ENCODE measurements around the gene PSPC1. TPM values are rescaled to one million over a fixed set of nuclear protein-coding genes. Genes with fewer than 3 reads are reported as not detected.
"Not testable (repeated sequence)": the region's sequence is repeated elsewhere in the genome, so short reads cannot be mapped to it uniquely, and the experiment has no call there.

PSPC1 gene
- polyA plus RNA-seq, 1 donor from 2014 or later = 166 TPM

DNA sequence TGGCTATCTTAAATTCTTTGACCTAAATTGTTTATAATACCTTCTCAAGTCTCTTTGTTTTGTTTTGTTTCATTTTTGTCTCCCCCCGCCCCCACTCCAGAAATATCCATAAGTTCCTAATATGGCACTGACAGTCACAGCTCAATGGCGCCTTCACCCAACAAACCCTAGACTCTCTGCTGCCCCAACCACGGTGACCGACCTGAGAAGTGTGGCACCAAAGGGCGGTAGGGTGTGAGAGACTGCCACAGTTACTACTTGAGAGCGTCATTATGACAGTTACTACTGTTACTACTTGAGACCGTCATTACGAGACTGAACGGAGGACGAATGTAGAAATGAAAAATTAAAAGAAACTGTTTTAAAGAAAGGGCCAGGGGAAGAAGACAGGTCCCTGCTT lies 34.4 kb upstream of the PSPC1 start:
- Histone ChIP-seq H3K27me3 (ENCODE audit: insufficient read depth, low read depth, low read length) (no peaks in the 10 kb centered on the region), H3K4me3 (ENCODE audit: low read length) (no peak overlapping the region), H2AFZ (ENCODE audit: low read depth, low read length) (no peak overlapping the region), H3K9me3 (ENCODE audit: low read length) (peaks cover 3% of the 10 kb centered on the region), H3K9me2 (ENCODE audit: insufficient read depth, low read length) (no peaks in the 10 kb centered on the region), H3K79me2 (replicated peaks; ENCODE audit: insufficient read depth, low read length) (no peaks in the 10 kb centered on the region), H3K9ac (ENCODE audit: low read length) (no peak overlapping the region), H3K4me2 (ENCODE audit: low read length) (no peak overlapping the region), H4K20me1 (ENCODE audit: insufficient read depth) (no peaks in the 10 kb centered on the region), H3F3A (ENCODE audit: insufficient read depth, low read length, poor library complexity, severe bottlenecking) (no peaks in the 10 kb centered on the region), H3K27ac (ENCODE audit: low read length) (no peak overlapping the region), H3K36me3 (ENCODE audit: insufficient read depth, low read length) (no peaks in the 10 kb centered on the region)
- no peak for TF ChIP-seq EP300 (conservative IDR thresholded peaks at IDR 0.05; ENCODE audit: poor library complexity, severe bottlenecking)

DNA sequence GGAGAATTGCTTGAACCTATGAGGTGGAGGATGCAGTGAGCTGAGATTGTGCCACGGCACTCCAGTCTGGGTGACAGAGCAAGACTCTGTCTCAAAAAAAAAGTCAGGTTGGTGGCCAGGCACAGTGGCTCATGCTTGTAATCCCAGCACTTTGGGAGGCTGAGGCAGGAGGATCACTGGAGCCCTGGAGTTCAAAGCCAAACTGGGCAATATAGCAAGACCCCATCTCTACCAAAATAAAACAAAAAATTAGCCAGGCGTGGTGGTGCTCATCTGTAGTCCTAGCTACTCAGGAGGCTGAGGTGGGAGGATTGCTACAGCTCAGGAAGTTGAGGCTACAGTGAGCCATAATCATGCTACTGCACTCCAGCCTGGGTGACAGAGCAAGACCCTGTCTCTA lies 33.1 kb upstream of the PSPC1 start:
- not testable (repeated sequence) for H4K20me1 ChIP-seq (ENCODE audit: insufficient read depth); H3F3A ChIP-seq (ENCODE audit: insufficient read depth, low read length, poor library complexity, severe bottlenecking); H3K27ac ChIP-seq (ENCODE audit: low read length); H3K36me3 ChIP-seq (ENCODE audit: insufficient read depth, low read length); H3K79me2 ChIP-seq (replicated peaks; ENCODE audit: insufficient read depth, low read length); H2AFZ ChIP-seq (ENCODE audit: low read depth, low read length); H3K27me3 ChIP-seq (ENCODE audit: insufficient read depth, low read depth, low read length); H3K9me2 ChIP-seq (ENCODE audit: insufficient read depth, low read length); H3K9ac ChIP-seq (ENCODE audit: low read length); H3K4me2 ChIP-seq (ENCODE audit: low read length); H3K9me3 ChIP-seq (ENCODE audit: low read length); H3K4me3 ChIP-seq (ENCODE audit: low read length)

DNA sequence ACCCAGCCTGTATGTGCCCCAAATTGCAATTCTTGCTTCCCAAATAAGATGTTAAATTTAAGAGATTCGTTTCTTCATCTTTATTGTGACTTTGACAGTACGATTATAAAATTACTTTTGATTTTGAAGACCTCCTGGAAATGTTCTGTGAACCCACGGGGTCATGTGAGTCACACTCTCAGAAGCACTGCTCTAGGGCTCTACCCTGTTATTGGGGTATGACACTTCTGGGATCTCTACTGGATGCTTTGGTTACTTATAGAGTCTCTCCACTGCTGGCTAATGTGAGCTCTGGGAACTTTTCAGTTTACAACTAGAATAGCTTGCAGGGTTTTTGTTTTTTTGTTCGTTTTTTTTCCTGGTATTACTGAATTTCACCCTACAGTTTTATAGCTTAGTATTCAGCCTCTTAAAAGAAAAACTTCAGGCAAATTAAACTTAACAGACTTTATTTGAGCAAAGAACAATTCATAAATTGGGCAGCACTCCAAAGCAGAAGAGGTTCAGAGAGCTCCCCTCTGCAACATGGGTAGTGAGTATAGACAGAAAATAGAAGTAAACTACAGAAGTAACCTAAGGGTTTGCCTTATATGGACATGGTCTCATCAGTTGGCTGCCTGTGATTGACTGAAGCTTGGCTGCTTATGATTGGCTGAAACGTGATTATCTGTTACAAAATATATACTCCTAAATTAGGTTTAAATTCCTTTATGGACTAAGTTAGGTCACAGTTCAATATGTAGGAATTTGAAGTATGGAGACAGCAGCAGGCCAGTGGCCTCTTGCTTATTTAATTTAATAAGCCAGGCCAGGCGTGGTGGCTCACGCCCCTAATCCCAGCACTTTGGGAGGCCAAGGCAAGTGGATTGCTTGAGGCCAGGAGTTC lies 28.5 kb upstream of the PSPC1 start:
- Histone ChIP-seq H3K4me2 (ENCODE audit: low read length) (no peak overlapping the region), H3K9me2 (ENCODE audit: insufficient read depth, low read length) (no peaks in the 10 kb centered on the region), H3K9me3 (ENCODE audit: low read length) (no peaks in the 10 kb centered on the region), H3K9ac (ENCODE audit: low read length) (no peak overlapping the region), H3K27ac (ENCODE audit: low read length) (no peak overlapping the region), H4K20me1 (ENCODE audit: insufficient read depth) (no peaks in the 10 kb centered on the region), H3K79me2 (replicated peaks; ENCODE audit: insufficient read depth, low read length) (no peaks in the 10 kb centered on the region), H2AFZ (ENCODE audit: low read depth, low read length) (no peak overlapping the region), H3F3A (ENCODE audit: insufficient read depth, low read length, poor library complexity, severe bottlenecking) (no peaks in the 10 kb centered on the region), H3K4me3 (ENCODE audit: low read length) (no peak overlapping the region), H3K36me3 (ENCODE audit: insufficient read depth, low read length) (no peaks in the 10 kb centered on the region), H3K27me3 (ENCODE audit: insufficient read depth, low read depth, low read length) (no peaks in the 10 kb centered on the region)
- TF ChIP-seq MXI1 (conservative IDR thresholded peaks at IDR 0.05; ENCODE audit: poor library complexity, severe bottlenecking) = no peak
- TF ChIP-seq, protein P1, sequence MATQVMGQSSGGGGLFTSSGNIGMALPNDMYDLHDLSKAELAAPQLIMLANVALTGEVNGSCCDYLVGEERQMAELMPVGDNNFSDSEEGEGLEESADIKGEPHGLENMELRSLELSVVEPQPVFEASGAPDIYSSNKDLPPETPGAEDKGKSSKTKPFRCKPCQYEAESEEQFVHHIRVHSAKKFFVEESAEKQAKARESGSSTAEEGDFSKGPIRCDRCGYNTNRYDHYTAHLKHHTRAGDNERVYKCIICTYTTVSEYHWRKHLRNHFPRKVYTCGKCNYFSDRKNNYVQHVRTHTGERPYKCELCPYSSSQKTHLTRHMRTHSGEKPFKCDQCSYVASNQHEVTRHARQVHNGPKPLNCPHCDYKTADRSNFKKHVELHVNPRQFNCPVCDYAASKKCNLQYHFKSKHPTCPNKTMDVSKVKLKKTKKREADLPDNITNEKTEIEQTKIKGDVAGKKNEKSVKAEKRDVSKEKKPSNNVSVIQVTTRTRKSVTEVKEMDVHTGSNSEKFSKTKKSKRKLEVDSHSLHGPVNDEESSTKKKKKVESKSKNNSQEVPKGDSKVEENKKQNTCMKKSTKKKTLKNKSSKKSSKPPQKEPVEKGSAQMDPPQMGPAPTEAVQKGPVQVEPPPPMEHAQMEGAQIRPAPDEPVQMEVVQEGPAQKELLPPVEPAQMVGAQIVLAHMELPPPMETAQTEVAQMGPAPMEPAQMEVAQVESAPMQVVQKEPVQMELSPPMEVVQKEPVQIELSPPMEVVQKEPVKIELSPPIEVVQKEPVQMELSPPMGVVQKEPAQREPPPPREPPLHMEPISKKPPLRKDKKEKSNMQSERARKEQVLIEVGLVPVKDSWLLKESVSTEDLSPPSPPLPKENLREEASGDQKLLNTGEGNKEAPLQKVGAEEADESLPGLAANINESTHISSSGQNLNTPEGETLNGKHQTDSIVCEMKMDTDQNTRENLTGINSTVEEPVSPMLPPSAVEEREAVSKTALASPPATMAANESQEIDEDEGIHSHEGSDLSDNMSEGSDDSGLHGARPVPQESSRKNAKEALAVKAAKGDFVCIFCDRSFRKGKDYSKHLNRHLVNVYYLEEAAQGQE (IDR thresholded peaks at IDR 0.05; ENCODE audit: borderline replicate concordance) = no peak
- no peak for TF ChIP-seq EZH2 (IDR thresholded peaks at IDR 0.05; ENCODE audit: borderline replicate concordance, insufficient read depth, low read length, poor library complexity, severe bottlenecking)
- TF ChIP-seq EP300 (conservative IDR thresholded peaks at IDR 0.05; ENCODE audit: poor library complexity, severe bottlenecking) = no peak
- TF ChIP-seq TAF1 (IDR thresholded peaks at IDR 0.05; ENCODE audit: low read depth) = no peak
- no peak for TF ChIP-seq RAD21 (conservative IDR thresholded peaks at IDR 0.05)
- no peak for TF ChIP-seq POLR2AphosphoS5 (IDR thresholded peaks at IDR 0.05)
- no peak for TF ChIP-seq SMC3 (conservative IDR thresholded peaks at IDR 0.05; ENCODE audit: poor library complexity)
- TF ChIP-seq, protein P2, sequence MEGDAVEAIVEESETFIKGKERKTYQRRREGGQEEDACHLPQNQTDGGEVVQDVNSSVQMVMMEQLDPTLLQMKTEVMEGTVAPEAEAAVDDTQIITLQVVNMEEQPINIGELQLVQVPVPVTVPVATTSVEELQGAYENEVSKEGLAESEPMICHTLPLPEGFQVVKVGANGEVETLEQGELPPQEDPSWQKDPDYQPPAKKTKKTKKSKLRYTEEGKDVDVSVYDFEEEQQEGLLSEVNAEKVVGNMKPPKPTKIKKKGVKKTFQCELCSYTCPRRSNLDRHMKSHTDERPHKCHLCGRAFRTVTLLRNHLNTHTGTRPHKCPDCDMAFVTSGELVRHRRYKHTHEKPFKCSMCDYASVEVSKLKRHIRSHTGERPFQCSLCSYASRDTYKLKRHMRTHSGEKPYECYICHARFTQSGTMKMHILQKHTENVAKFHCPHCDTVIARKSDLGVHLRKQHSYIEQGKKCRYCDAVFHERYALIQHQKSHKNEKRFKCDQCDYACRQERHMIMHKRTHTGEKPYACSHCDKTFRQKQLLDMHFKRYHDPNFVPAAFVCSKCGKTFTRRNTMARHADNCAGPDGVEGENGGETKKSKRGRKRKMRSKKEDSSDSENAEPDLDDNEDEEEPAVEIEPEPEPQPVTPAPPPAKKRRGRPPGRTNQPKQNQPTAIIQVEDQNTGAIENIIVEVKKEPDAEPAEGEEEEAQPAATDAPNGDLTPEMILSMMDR (IDR thresholded peaks at IDR 0.05; ENCODE audit: poor library complexity, severe bottlenecking) = no peak
